Gastroesophageal sphincter (tissue), 4 donors: Measurements from ENCODE around the gene KDM4C. TPM values are rescaled to one million over a fixed set of nuclear protein-coding genes. Genes with fewer than 3 reads are reported as not detected.

Experiments
- ATAC-seq: fragments of 150-250 bp; one replicate; pipeline ENCODE4 v1.9.1; 2016; ENCODE audit warnings: mild to moderate bottlenecking, moderate library complexity
- H3K27ac ChIP-seq, 4 donors: fragments of 200-600 bp; sonication (generic) in 3 of 4; 1 replicate in 3 of 4; 2 replicates in 1 of 4; pipeline ENCODE4 v1.5.1; 2016 to 2019
- H3K27me3 ChIP-seq: fragments of 200-600 bp; sonication (generic); one replicate; pipeline ENCODE4 v1.5.1; 2019
- H3K36me3 ChIP-seq, 2 donors: fragments of 200-600 bp; sonication (generic); one replicate each; pipeline ENCODE4 v1.5.1; 2019; ENCODE audit warnings: control low read depth in 1 of 2
- H3K4me1 ChIP-seq, 3 donors: fragments of 200-600 bp; sonication (generic); 1 replicate in 2 of 3; 2 replicates in 1 of 3; pipeline ENCODE4 v1.5.1; 2016 to 2019; ENCODE audit warnings: control low read depth in 2 of 3
- H3K4me3 ChIP-seq, 2 donors: fragments of 200-600 bp; sonication (generic); one replicate each; pipeline ENCODE4 v1.5.1; 2019; ENCODE audit warnings: mild to moderate bottlenecking in 1 of 2, moderate library complexity in 1 of 2
- H3K9me3 ChIP-seq, 3 donors: fragments of 200-600 bp; sonication (generic); one replicate each; pipeline ENCODE4 v1.5.1; 2017 to 2019; ENCODE audit warnings: control low read depth in 2 of 3
- EP300 ChIP-seq: sonication (generic); formaldehyde crosslinking; IDR thresholded peaks from one replicate; pipeline ENCODE4 v1.6.1; 2017; ENCODE audit warnings: antibody characterized with exemption, mild to moderate bottlenecking
- POLR2A ChIP-seq, 2 donors: fragments of 450-650 bp; IDR thresholded peaks; one replicate each; pipeline ENCODE4 v1.6.1; 2017; ENCODE audit warnings: antibody characterized with exemption in 2 of 2, mild to moderate bottlenecking in 2 of 2, moderate library complexity in 1 of 2
- POLR2AphosphoS5 ChIP-seq: sonication (generic); formaldehyde crosslinking; IDR thresholded peaks from one replicate; pipeline ENCODE4 v1.6.1; 2017; ENCODE audit warnings: antibody characterized with exemption
- WGBS, 2 donors: methylation state at CpG; one replicate each; pipeline ENCODE4 v1.1.5; 2018; ENCODE audit warnings: low coverage in 1 of 2; 5-methylcytosine and 5-hydroxymethylcytosine counted together
- total RNA-seq, 4 donors: library from RNA; depleted of rRNA; stranded (reverse); fragments of >200 nt; gene quantifications; one replicate each; pipeline ENCODE4 v1.1.0, GENCODE V29; 2016
- TF ChIP-seq, protein P1 (sequence below), 4 experiments: fragments of 200-600 bp in 2 of 4; fragments of 450-650 bp in 2 of 4; sonication (generic) in 1 of 4; IDR thresholded peaks; one replicate each; pipeline ENCODE4 v1.5.1; 2017 to 2019; ENCODE audit warnings: antibody characterized with exemption in 4 of 4, mild to moderate bottlenecking in 2 of 4, moderate library complexity in 2 of 4

Gene KDM4C
- total RNA-seq, 4 donors from 2014 or later = 17.7 to 65.2 (median 29.5) TPM

DNA sequence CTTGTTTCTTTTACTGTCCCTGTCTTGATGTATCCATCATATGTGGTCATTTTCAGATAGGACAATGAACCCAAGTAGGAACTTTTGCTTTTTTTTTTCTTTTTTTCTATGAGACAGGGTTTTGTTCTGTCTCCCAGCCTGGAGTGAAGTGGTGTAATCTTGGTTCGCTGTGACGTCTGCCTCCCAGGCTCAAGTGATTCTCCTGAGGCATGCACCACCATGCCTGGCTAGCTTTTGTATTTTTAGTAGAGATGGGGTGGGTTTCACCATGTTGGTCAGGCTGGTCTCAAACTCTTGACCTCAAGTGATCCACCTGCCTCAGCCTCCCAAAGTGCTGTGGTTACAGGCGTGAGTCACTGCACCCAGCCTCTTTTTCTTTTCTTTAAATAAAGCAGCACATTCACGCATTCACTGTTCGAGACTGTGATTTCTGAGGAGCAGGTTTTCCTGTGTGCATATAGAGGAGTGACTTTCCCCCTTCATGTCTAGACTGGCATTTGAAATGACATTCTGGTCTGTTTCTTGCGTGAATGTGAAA, 448.5 kb downstream of the KDM4C start:
- no peaks in the 10 kb centered on the region for H3K36me3 ChIP-seq
- 73 to 89% methylated on average over 3 of the region's 6 CpGs for WGBS, 2 donors
- no peaks in the 10 kb centered on the region for H3K9me3 ChIP-seq
- H3K4me1 ChIP-seq = no peaks in the 10 kb centered on the region
- no peaks in the 10 kb centered on the region for H3K27me3 ChIP-seq
- no peak for ATAC-seq
- no peak overlapping the region for H3K4me3 ChIP-seq
- TF ChIP-seq, protein P1, sequence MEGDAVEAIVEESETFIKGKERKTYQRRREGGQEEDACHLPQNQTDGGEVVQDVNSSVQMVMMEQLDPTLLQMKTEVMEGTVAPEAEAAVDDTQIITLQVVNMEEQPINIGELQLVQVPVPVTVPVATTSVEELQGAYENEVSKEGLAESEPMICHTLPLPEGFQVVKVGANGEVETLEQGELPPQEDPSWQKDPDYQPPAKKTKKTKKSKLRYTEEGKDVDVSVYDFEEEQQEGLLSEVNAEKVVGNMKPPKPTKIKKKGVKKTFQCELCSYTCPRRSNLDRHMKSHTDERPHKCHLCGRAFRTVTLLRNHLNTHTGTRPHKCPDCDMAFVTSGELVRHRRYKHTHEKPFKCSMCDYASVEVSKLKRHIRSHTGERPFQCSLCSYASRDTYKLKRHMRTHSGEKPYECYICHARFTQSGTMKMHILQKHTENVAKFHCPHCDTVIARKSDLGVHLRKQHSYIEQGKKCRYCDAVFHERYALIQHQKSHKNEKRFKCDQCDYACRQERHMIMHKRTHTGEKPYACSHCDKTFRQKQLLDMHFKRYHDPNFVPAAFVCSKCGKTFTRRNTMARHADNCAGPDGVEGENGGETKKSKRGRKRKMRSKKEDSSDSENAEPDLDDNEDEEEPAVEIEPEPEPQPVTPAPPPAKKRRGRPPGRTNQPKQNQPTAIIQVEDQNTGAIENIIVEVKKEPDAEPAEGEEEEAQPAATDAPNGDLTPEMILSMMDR (IDR thresholded peaks at IDR 0.05) = no peak
- no peak for TF ChIP-seq EP300
- TF ChIP-seq POLR2AphosphoS5 = no peak
- no peak for TF ChIP-seq POLR2A (IDR thresholded peaks at IDR 0.05)
- H3K27ac ChIP-seq = no peak overlapping the region

DNA sequence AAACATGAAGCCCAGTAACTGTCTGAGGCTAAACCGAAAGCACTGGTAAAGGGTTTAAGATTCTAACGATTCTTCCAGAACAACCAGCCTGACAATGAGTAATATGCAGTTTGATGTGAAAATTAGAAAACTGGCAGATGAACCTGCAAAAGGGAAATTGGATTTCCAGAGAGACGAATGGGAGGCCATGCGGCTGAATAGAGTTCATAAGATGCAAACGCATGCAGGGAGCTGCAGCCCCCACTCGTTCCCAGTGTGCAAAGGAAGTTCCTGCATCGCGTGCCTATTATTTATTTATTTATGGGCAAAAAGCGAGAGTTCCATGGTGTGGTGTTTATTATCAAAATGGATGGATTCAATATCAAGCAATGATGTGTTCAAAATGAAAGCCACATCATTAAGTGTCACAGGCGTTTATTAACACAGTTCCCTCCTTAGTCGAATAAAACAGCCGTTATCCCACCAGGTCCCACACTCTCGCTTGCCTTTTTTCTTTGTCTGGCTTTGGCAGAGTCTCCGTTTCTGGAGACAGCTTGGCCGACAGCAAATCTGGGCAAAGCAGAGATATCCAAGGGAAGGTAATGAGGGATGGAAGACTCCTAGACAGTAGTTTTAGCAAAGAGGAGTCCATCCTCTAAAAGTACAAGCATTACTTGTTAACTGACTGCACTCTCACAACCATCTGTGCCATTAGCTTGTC, 451.4 kb downstream of the KDM4C start:
- TF ChIP-seq EP300 = no peak
- TF ChIP-seq, protein P1 (IDR thresholded peaks at IDR 0.05) = no peak
- TF ChIP-seq POLR2AphosphoS5 = no peak
- TF ChIP-seq POLR2A (IDR thresholded peaks at IDR 0.05) = no peak
- ATAC-seq = no peak
- 70 to 72% methylated on average over 12 to 13 of the region's 15 CpGs for WGBS, 2 donors
- no peak overlapping the region for H3K27ac ChIP-seq
- no peaks in the 10 kb centered on the region for H3K4me1 ChIP-seq
- no peaks in the 10 kb centered on the region for H3K27me3 ChIP-seq
- no peaks in the 10 kb centered on the region for H3K36me3 ChIP-seq
- no peak overlapping the region for H3K4me3 ChIP-seq
- no peaks in the 10 kb centered on the region for H3K9me3 ChIP-seq

DNA sequence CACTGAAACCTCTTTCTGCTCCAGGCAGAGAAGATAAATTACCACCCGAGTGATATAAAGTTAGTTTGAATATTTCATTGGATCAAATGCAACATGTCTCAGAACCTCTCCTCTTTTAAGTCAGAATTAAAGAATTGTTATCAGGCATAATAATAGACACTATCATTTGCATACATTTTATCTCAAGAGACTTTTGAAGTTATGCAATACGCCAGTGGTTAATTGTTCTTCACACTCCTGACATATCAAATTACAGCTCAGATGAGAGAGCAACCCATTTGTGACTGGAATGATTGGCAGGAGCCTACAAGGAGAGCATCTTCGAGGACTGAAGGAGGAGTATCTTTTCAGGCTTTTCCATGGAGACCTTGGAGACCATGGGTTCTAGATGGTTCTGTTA, 452.2 kb downstream of the KDM4C start:
- TF ChIP-seq, protein P1 (IDR thresholded peaks at IDR 0.05) = no peak
- TF ChIP-seq POLR2AphosphoS5 (no peak), EP300 (no peak), POLR2A (IDR thresholded peaks at IDR 0.05) (no peak)
- 77 to 87% methylated on average over 3 of the region's 3 CpGs for WGBS, 2 donors
- no peaks in the 10 kb centered on the region for H3K9me3 ChIP-seq
- no peak overlapping the region for H3K4me3 ChIP-seq
- no peaks in the 10 kb centered on the region for H3K4me1 ChIP-seq
- no peaks in the 10 kb centered on the region for H3K36me3 ChIP-seq
- no peak overlapping the region for H3K27ac ChIP-seq
- H3K27me3 ChIP-seq = no peaks in the 10 kb centered on the region
- no peak for ATAC-seq

DNA sequence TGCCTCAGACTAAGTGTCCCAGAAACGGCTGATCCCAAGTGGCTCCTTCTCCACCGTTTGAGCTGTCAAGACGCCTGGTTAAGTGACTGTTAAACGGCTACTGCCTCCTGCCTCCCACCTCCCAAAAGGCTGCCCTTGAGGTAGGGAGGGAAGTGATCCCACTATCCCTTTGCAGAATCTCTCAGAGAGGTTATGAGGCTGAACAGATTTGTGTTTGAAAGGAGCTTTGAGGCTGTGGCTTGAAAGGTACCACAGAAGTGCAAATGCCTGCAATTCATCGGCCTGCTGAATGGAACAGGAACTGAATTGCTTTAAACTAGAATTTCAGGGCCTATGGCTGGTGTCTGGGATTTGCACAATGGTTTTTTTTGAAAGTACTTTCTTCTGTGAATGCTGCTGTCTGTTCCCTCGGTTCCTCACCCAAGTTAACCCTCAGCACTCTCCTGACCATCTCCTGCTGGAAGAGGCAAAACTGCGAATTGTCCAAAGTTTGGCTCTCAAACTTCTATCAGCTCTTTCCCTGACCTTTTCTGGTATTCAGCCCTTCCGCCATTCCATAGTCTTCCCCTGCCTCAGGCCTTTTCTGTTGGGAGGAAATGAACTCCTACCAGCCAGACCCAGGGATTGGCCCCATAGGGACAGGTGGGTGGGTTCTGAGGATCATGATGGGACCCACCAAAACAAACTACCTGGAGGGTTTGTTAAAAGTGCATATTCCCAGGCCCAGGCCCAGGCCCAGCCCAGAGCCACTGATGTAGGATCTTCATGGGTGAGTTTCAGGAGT, 453.3 kb downstream of the KDM4C start:
- H3K9me3 ChIP-seq = no peaks in the 10 kb centered on the region
- TF ChIP-seq, protein P1 (IDR thresholded peaks at IDR 0.05) = no peak
- TF ChIP-seq POLR2AphosphoS5 = no peak
- TF ChIP-seq EP300 = no peak
- TF ChIP-seq POLR2A (IDR thresholded peaks at IDR 0.05) = no peak
- 70 to 77% methylated on average over 5 to 7 of the region's 8 CpGs for WGBS, 2 donors

More for the DNA sequence above, 453.3 kb downstream of the KDM4C start:
- Histone ChIP-seq H3K4me3 (no peak overlapping the region), H3K4me1 (no peaks in the 10 kb centered on the region), H3K27ac (no peak overlapping the region), H3K36me3 (no peaks in the 10 kb centered on the region), H3K27me3 (no peaks in the 10 kb centered on the region)
- ATAC-seq = no peak
